GM18873 (cell line): Measurements from ENCODE around the gene SLX9.
"Not testable (repeated sequence)": the region's sequence is repeated elsewhere in the genome, so short reads cannot be mapped to it uniquely, and the experiment has no call there.

Experiments
- ATAC-seq: cut with Tn5 transposase; IDR thresholded peaks from one replicate; pipeline ENCODE4 v1.9.1; 2021; ENCODE audit warnings: mild to moderate bottlenecking, moderate library complexity, moderate number of reproducible peaks; ENCODE audit not compliant: unreplicated experiment, low FRiP score

The SLX9 gene

DNA sequence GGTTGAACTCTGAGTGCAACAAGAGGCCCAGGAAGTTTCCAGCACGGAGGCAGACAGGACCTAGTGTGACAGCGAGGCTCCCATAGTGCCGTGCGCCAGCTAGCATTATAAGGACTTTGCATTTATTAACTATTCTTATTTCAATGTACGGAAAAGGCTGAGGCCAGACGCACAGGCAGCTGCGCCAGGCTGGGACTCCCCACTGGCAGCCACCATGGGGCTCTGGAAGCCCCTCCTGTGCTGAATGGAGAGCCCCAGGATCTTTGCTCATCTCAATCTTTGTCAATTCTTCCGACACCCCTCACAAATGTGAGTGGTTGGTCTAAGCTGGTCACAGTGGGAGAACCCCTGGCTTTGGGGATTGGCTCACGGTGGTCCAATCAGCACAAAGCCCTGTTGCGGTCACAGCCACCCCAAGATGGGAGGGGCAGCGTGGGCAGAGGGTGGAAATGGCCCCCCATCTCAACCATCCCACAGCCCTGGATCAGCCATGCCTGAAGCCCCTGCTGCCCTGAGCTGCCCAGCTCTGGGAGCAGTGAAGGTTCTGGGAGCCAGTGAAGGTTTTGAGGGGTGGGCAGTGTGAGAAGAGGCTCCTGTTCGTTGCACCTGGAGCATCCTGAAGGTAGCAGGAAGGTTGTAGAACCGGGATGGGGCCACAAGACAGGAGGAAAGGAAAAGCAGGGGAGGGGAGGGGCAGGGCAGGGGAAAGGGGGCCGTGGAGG lies 75.1 kb downstream of the SLX9 start:
- no peak for ATAC-seq

DNA sequence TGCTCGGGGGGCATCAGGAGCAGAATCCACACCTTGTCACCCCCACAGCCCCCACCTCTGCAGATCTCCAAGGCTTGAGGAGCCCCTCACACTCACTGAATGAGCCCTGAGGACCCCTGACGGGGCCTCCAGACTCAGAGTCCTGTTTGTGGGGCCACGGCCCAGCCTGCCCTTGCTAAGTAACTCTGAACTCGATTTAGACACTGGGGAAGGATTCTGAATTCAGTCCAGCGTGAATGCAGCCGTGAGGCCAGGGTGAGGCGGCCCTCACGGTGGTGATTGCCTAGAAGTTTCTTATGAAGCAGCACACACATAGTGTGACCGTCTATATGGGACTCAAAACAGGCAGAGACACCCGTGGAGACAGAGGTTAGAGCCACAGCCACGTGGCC lies 75.6 kb downstream of the SLX9 start:
- no peak for ATAC-seq

DNA sequence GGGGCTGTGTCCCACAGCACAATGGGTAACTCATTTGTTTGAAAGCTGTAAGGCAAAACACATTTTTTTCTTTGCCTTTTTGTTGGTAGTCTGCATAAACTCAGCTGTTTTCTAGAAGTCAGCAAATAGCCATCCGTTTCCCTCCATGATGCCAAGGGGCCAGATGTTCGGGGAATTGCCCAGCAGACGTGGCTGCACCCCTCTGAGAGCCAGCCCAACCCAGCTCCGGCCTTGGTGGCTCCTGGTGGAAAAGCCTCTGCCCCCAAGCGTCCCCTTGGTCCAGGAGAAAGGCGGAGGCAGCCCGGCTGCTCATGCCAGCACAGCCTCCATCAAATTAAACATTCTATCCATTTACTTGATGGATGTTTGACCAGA lies 76.2 kb downstream of the SLX9 start:
- ATAC-seq, result no peak

DNA sequence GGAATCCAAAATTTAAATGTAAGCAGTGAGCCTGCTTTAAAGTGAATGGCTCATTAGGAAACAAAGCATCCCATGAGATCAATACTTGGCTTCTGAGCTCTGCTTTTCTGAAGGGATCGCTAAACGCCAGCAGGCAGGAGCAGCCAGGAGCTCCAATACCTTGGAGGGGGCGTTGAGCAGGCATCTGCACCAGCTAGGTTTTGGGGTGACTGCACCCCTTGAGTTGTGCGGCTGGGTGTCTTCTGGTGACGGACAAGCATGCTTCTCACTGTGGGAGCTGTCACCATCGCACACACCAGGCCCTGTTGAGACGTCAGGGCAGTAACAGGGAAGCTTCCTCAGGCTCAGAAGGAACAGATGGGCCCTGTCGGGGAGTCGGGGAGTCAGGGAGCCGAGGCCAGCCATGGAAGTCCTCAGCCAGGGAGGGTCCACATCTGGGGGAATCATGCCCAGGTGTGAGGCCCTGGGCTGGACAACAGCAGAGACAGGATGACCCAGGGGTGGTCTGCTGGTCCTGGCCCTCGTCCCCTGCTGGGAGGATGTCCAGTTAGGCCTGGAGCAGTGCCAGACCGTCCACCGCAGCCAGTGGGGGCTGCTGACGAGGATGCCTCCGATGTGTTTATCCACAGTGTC lies 76.7 kb downstream of the SLX9 start:
- no peak for ATAC-seq

DNA sequence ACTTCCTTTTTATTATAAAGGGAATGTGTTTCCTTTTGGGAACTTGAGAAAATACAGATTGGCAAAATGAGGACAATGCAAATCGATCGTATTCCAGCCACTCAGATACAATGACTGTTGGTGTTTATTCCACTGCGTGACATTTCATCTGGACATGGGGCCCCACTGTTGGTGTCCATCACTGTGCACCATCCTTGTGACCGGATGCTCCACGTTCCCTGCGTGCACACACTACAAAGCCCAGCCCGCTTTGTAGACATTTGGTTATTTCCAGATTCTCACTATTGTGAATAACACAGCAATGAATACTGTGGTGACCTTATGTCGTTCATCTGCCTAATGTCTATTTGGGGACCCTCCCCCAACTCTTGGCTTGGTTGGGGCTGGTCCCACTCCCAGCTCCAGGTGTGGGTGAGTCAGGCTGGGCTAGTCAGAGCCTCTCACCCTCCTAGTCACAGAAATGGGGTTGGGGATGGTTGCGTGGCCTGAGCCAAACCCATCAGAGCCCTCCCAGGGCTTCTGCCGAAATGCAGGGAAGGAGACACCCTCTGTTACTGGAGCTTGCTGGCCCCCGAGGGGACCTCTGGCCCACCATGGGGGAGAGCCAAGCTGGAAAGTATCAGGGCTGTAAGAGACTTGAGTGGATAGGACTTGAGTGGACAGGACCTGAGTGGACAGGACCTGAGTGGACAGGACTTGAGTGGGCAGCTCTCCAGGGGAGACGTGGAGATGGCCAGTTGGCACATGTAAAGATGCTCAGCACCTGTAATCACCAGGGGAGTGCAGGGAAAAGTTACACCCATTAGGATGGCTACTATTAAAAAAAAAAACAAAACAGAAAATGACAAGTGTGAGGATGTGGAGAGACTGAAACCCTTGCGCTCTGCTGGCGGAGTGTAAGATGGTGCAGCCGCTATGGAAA lies 77.5 kb downstream of the SLX9 start:
- ATAC-seq, result no peak

DNA sequence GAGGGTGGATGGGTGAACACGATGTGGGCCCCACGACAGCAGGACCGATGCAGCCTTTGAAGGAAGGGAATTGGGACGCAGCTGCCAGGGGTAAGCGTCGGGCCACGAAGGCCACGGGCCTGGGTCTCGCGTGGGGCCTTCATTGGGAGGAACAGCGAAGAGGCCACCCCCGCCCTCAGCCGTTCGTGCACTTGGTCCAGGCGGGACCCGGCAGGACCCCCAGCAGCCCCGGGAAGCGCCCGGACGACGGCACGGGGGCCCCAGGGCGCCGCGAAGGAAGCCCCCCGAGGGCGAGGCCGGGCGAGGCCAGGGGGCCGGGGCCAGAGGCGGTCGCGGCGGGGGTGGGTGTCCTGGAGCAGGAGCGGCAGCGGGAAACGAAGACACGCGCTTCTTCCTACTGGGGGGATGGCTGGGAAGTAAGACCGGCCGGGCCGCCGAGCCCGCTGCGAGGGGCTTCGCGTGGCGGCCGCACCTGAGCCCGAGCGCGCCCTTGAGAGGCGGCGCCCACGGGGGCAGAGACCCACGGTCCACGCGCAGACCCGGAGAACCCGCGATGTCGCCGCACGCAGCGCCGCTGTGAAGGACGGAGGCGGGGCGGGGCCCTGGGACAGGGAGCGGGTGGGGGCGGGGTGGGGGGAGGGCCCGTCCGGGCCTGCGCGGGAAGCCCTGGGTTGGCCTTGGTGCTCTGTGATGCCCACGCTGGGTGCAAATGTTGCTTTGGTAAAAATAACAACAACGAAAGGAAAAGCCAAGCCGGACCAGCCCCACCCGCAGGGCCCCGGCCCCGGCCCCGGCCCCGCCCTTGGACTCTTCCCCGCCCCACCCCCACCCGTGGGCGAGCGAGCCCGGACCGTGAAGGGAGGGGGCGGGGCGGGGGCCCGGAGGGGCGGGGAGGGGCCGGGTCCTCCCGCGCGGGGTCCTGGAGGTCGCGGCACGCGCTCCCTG lies 78.6 kb downstream of the SLX9 start:
- no peak for ATAC-seq

DNA sequence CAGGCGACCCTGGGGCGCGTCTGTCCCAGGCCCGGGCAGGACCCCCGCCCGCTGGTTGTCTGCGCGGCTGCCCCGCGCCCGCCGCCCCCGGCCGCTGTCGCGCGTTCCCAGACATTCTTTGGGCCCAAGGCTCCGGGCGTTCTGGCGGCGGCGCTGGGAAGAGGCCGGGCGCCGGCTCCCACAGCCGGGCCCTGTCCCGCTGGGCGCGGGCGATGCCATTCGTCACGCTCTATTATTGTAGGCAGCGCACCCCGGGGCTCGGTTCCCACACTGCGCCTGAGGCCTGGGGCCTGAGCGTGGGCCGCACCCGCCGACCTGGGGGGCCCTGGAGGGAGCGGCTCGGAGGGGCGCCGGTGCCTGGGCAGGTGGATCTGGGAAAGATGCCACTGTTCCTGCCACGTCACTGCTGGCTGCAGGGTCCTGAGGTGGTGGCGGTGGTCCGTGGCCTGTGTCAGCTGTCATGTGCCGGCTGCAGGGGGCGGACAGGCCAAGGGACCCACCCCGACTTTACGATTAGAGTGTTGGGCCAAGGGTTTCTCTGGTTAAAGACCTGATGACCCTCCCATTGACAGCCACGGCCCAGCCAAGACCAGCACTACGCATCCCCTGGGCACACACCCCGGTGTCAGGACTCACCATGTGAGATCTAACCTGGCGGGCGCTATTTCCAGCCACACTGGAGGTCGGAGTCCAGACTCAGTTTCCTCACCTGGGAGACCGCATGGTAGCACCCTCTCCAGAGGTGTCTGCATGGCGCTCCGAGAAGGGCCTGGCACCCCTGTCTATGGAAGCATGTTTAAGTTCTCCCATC lies 79.5 kb downstream of the SLX9 start:
- ATAC-seq, result no peak

DNA sequence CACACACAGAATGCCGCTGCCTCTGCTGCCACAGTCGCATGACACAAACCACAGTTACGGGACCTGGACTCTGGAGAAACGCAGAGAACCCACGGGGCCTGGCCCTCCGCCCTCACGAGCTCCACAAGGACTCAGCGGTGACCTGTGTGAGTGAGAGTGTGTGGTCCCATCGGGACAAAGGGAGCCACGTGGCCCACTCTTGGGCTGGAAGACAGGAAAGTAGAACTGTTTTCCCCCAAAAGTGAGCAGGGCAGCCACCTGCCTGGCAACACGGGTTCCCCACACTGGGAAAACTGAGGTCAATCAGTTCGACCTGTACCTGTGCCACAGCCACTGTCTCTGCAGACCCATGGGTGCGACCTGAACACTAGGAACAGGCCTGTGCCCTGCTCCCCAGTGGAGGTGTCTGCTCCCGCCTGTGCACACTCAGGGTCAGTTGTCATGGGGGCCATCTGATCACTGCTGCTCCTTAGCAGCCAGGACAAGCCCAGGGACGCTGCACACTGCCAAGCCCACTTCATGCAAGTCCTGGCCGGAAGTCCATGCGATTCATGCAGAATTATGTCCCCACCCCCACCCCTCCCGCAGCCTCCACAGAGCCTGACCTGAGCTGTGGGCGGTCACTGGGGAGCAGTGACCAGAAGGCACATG lies 80.2 kb downstream of the SLX9 start:
- ATAC-seq, result no peak

DNA sequence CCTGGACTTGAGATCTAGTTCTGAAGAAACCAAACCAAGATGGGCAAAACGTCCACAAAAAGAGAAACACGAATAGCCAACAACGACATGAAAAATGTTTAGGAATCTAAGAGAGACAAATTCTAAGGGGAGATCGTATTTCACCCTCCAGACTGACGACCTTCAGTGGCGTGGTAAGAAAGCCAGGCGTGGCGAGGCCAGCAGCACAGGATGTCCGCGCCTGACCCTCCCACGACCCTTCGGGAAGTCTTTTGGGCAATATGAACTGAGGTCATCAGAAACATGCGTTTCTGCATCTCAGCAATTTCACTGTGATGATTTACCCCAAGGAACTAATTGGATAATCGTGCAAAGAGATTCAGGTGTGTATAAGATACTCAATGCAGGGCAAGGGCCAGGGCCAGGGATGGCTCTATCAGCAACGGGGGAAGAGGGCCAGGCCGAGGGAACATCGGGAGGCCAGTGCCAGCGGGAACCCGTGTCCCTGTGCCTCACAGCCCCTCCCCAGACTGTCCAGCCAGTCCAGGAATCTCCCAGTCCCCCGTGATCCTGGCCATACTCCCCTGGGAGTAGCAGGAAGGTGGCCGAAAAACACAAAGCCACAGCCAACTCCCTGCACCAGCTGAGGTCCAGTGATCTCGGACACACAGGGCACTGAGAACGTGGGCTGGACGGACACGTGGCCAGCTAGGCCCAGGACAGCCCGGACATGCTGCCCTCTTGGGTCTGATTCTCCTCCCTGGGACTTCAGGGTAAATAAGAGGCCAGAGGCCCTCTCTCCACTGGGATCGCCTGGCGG lies 81.0 kb downstream of the SLX9 start:
- ATAC-seq, result no peak

DNA sequence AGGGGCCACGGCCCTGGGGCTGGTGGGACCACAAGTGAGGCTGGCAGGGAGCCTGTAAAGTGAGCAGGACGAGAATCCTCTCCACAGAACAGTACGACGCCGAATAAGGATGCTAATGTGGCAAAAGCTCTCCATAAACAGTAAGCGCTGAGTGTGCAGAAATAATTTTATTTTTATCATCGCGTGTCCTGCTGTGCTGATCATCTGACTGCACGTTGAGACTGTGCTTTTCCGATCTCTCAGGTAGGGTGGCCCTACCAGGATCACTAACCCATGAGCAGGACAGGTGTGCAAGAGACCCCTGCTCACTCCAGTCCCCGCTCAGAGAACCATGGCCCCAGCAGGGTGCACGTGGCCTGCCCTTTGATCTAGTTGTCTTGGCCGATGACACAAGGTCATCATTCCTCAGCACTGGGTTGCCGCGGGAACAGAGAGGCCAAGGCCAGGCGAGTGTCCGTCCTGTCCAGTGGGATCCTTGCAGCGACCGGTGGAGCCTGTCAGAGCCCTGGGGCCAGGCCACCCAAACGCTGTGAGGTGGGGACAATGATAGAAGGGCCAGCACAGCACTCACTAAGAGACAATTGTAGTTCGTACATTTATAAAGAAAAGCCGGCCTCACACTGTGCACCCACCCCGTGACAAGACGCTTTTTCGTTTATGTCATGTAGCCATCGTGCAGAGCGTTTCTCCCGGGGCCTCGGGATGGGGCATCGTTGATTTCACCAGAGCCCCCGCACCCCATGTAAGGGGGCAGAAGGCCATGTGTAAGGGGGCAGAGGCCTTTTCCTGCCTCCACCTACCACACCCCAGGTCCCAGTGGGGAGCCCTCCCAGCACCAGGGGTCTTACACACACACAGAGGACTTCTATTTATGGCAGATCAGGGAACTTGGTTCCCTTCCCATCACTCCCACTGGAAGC lies 81.9 kb downstream of the SLX9 start:
- ATAC-seq, result no peak

DNA sequence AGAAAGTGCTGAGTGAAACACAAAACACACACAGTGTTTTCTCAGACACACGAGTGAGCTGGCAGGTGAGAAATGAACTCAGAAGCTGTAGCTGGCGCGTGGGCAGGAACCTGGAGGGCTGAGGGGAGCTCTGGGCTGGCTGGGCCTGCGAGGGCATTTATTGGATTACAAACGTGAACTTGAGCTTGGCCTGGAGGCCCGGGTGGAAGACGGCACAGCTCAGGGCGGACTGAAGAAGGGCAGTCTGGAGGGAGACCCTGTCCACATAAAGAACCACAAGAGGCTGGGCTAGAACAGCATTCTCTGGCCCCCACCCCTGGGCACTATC lies 82.5 kb downstream of the SLX9 start:
- no peak for ATAC-seq

DNA sequence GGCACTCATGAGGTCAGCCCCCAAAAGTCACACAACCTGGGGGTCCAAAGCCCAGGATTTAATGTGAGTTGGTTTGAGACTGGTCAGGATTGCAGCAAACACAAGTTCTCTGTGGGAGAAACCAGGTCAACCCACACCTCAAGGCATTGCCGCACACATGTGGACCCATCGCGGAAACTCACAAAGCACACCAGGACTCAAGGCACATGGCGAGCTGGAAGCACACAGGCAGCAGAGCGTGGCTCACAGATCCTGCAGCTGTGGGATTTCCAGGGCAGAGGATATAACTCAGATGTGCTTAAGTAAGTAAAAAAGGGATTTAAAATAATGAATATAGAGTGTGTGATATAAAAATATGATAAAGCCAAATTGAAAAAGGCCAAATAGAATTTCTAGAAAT lies 82.9 kb downstream of the SLX9 start:
- ATAC-seq, result no peak

DNA sequence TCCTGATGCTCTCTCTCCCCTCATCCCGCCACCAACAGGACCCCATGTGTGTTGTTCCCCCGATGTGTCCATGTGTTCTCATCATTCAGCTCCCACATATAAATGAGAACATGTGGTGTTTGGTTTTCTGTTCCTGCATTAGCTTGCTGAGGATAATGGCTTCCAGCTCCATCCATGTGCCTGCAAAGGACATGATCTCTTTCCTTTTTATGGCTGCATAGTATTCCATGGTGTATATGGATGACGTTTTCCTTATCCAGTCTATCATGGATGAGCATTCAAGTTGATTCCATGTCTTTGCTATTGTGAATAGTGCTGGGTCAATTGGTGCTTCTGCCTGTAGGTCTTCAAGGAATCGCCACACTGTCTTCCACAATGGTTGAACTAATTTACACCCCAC lies 84.7 kb downstream of the SLX9 start:
- not testable (repeated sequence) for ATAC-seq

DNA sequence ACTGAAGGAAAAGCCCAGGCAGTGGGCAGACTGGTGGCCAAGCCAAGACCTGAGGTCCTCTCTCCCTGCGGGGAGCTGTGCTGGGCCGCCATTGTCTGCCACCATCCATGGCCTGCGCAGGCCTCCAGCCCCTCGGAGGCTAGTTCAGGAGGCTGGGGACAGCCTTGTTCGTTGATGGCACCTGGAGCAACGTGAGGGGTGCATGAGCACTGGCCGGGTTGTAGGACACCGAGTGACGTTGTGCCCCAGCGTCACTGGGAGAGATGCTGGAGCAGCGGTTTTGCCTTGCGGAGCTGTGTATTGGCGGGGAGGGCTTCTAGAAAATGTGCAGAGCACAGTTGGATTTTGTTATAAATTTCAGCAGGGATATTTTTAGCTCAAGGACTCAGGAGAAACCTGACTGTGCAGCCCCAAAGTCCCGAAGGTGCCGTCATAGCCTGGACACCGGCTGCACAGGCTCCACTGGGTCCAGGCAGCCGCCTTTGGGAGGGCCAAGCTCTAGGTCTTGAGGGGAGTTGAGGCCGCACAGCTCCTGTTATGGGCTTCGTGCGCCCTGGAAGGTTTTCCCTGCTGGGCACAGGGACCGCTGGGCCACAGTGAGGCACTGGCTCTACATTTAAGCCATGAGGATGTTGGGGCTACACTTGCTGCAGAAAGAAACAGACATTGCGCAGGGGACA lies 86.4 kb downstream of the SLX9 start:
- ATAC-seq, result no peak
